K562 treated with DMSO at 1 percent for 12 hours (cell line): ENCODE data around the gene METTL21C. TPM values are rescaled to one million over a fixed set of nuclear protein-coding genes. Genes with fewer than 3 reads are reported as not detected.

Source experiments
- total RNA-seq: library from RNA; unstranded; fragments of 300-600 nt; gene quantifications from 2 replicates; pipeline ENCODE4 v1.2.3, GENCODE V29; 2022; ENCODE audit not compliant: insufficient read depth

METTL21C gene
- not detected in 2 replicates for total RNA-seq

GRCh38 chr13:102694937-102695336 is at the start of gene METTL21C:
Gene METTL21C (minus strand): TSS chr13:102695044. CDS start chr13:102694498, 546 bp downstream.

Other genes starting within 250 kb of the METTL21C start
- 6.1 and 22.2 TPM in 2 replicates for gene TPP2, start 98.1 kb downstream of the METTL21C start, total RNA-seq
- 21.2 and 28.0 TPM in 2 replicates for gene TEX30, start 78.7 kb upstream of the METTL21C start, total RNA-seq
- 12.7 and 23.1 TPM in 2 replicates for gene POGLUT2, start 103.9 kb upstream of the METTL21C start, total RNA-seq
- gene BIVM, start 104.1 kb upstream of the METTL21C start, total RNA-seq: 7.2 and 11.8 TPM in 2 replicates
- 13.6 and 29.9 TPM in 2 replicates for gene ERCC5, start 151.0 kb upstream of the METTL21C start, total RNA-seq